HFF-Myc (cell line): ENCODE data around the gene EP300.
"Not testable (repeated sequence)": the region's sequence is repeated elsewhere in the genome, so short reads cannot be mapped to it uniquely, and the experiment has no call there.

Experiments used
- DNase-seq: peaks from one replicate; pipeline ENCODE4 v3.0.0-alpha.2; 2011; ENCODE audit warnings: low read depth; ENCODE audit errors: extremely low read depth
- H3K4me3 ChIP-seq: replicated peaks from 2 replicates; pipeline ENCODE4 v1.5.1; 2011; ENCODE audit warnings: low read depth, mild to moderate bottlenecking, control low read depth, low read length
- CTCF ChIP-seq: IDR thresholded peaks from 2 replicates; pipeline ENCODE4 v1.5.1; 2012; ENCODE audit warnings: mild to moderate bottlenecking, low read depth, low read length, control low read depth; ENCODE audit errors: missing control alignments

Gene EP300

GRCh38 chr22:41106122-41106968 lies 14.0 kb downstream of the EP300 start:
- H3K4me3 ChIP-seq = no peak overlapping the region
- TF ChIP-seq CTCF = no peak
- DNase-seq = no peak

GRCh38 chr22:41106969-41107325 lies 14.6 kb downstream of the EP300 start:
- H3K4me3 ChIP-seq, DNase-seq: not testable (repeated sequence)

GRCh38 chr22:41110968-41111367 lies 18.6 kb downstream of the EP300 start:
- no peak overlapping the region for H3K4me3 ChIP-seq
- no peak for DNase-seq
- no peak for TF ChIP-seq CTCF

GRCh38 chr22:41116342-41116741 lies 23.9 kb downstream of the EP300 start:
- no peak overlapping the region for H3K4me3 ChIP-seq
- no peak for TF ChIP-seq CTCF
- no peak for DNase-seq

GRCh38 chr22:41117127-41117965 lies 25.0 kb downstream of the EP300 start:
- TF ChIP-seq CTCF = no peak
- H3K4me3 ChIP-seq = no peak overlapping the region
- DNase-seq = no peak

GRCh38 chr22:41123151-41123550 lies 30.8 kb downstream of the EP300 start:
- TF ChIP-seq CTCF = no peak
- DNase-seq = no peak
- no peak overlapping the region for H3K4me3 ChIP-seq

GRCh38 chr22:41124086-41124485 lies 31.7 kb downstream of the EP300 start:
- H3K4me3 ChIP-seq = no peak overlapping the region
- no peak for DNase-seq
- TF ChIP-seq CTCF = no peak
